GM12873 (cell line): ENCODE data around the gene SCFD2.
A peak's percentile ranks its signal among the peaks of the same experiment; 100 is the strongest.

Source experiments
- TF ChIP-seq, protein P1 (sequence below): IDR thresholded peaks from 2 replicates; pipeline ENCODE4 v1.5.1; 2012; ENCODE audit warnings: low read depth, mild to moderate bottlenecking, moderate library complexity, low read length, control low read depth; ENCODE audit not compliant: insufficient read depth; ENCODE audit errors: missing control alignments

The SCFD2 gene

DNA sequence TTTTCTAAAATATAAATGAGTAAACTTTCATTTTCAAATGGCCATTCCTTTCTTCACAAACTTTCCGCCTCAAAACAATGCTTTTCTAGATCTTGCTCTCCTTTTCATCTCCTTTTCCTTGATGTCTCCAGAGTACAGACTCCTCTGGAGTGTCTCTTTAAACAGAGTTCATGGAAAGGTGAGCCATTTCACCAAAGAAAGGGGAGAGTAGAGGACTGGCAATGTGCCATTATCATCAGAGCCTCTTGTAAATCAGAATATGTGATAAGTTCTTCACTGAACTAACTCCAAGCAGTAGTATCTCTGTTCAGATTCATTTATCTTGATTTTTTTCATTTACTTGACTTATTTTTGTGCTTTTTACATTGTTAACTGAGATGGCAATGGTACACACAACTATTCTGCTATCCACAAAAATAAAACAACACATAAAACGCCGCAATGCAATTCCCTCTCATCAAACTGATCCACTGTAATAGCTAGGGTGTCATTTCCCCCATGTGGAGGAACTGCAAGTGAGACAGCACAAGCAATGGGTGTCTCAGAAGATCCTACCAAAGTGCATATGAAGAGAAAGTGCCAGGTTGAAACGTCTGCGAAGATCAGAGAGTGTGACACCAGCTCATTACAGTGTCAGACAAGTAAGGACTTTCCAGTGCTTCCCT is 378.3 kb downstream of the SCFD2 start:
- TF ChIP-seq, protein P1, sequence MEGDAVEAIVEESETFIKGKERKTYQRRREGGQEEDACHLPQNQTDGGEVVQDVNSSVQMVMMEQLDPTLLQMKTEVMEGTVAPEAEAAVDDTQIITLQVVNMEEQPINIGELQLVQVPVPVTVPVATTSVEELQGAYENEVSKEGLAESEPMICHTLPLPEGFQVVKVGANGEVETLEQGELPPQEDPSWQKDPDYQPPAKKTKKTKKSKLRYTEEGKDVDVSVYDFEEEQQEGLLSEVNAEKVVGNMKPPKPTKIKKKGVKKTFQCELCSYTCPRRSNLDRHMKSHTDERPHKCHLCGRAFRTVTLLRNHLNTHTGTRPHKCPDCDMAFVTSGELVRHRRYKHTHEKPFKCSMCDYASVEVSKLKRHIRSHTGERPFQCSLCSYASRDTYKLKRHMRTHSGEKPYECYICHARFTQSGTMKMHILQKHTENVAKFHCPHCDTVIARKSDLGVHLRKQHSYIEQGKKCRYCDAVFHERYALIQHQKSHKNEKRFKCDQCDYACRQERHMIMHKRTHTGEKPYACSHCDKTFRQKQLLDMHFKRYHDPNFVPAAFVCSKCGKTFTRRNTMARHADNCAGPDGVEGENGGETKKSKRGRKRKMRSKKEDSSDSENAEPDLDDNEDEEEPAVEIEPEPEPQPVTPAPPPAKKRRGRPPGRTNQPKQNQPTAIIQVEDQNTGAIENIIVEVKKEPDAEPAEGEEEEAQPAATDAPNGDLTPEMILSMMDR = no peak

DNA sequence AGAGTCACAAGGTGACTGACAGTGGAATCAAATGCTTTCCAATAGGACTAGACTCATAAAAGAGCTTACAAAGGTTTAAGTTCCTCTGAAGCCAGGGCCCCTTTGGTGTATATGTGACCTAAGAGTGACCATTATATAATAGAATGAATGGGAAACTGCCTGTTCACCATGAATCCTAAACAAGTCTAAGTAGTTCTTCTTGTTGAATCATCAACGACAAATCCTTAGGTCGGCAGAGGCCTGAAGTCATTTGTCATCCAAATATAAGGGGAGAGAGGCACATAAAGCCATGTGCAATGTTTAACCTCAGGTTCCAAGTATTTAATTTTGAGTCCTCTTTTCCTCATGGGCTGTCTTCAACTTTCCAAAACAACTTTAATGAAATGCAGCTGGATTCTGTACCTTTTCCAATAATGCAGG is 381.4 kb downstream of the SCFD2 start:
- TF ChIP-seq, protein P1 = no peak

DNA sequence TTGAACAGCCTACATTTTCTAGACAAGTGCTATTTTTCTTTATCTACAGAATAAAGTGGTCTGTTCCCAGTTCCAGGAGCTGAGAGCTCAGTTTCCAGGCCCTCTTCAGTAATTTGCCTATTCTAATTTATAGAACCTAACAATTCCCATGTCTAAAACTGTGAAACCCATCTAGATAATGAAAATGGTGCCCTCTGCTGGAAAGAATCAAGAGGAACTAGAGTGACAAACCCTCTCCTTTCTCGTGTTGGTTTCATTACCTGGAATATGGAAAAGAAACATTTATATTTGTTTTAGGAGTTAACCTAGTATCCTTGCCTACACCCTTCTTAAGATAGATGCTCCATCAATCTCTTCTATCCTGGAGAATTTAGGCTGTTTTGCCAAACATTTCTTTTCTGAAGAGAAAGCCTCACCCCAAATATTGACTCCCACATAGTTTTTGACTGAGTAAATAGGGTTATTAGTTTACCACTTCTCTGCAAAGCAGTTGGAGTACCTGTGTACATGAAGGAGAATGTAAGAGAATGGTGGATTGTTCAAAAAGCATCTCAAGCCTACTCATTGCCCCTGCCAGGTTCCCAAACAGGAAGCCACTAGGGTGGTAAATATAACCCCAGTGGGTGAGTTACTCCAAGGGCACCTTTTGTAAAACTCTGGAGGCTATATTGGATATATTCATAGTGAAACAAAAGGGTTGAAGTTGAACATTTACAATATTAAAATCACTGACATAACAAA is 382.1 kb downstream of the SCFD2 start:
- TF ChIP-seq, protein P1 = peak; percentile 56

DNA sequence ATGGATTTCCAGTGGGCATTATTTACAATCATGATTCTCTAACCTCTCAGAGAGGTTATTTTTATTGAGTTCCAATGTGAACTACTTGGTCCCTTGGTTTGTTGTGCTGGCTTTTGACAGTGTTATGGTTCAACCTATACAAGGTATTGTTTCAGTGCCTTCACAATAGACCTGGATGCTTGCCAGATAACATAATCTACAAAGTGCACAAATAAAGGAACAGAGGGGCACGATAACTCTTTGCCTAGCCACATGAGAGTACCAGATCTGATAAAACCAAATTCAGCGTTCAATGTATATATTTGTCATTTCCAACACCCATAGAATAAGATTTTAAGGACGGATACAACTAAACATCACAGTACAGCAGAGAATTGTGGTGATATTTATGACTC is 382.9 kb downstream of the SCFD2 start:
- TF ChIP-seq, protein P1 = no peak

DNA sequence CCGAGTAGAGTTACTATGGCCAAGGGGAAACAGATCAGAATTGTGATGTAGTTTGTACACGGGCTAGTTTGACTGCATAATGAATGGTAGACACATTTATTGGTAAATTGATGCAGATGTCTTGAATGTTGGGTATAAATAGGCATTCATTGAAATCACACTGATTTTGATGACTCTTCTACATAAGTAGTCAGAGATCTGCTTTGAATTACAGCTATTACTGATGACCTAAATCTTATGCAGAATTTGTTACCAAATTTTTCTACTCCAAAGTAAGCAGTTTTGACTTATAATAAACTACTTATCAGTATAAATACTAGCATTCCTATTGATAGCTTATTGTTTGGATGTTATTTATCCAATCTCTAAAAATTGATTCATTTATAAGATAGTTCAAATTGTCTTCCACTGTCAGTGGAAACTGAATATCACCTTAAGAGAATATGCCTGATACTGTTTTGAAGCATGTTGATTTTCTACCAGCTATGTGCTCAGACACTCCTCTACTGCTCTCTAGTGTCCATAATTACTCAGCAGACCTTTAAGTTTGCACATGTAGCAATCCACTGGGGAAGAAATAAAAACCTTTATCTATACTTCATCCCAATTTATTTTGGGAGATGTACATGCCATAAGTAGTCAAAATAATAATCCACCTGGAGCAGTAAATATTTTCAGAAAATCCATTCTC is 383.5 kb downstream of the SCFD2 start:
- TF ChIP-seq, protein P1 = peak; percentile 54

DNA sequence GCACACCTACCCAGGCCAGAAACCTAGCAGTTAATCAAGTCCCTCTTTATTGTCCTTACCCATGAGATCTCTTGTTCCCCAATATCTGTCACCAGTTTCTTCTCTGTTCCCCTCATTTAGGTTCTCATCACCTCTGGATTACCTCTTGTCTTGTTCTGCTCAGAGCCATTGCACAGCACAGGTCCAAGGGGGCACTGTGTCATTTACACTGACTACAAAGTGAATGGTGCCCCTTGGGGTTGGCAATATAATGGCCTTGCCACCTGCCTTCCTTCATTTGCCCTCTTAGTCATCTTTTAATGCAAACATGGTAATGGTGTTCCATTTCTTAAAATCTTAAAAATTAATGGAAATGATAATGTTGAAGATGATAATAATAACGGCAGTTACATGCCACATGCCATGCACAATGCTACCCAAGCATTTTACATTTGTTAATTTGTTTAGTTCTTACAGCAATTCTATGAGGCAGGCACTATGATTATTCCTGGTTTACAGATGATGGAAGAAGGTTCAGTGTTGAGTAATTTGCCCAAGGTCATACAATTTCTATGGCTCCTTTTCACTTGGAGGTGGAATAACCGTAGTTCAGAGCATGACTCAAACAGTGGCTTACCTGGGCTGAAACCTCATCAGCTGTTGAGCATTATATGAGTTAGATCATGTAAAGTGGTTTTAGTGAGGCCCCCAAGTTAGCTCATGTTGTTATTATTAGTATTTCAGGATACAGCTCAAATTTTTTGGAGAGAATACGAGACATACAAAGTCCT is 385.9 kb downstream of the SCFD2 start:
- TF ChIP-seq, protein P1 = no peak

DNA sequence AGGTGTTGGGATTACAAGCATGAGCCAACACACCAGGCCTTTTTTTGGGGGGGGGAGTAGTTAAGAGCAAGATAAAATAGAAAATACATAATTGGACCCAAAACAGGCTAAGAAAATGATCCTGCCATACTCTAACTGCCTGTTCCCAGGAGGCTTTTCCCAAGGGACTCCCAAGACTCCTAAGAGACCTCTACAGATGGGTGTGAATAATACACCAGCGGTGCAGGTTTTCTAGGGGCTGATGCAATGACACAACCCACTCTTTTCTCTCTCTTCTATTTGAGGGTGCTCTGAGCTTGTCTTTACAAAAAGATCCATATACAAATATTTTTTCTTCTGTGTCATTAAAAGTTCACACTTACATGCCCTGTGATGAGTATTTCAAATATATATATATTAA is 386.8 kb downstream of the SCFD2 start:
- TF ChIP-seq, protein P1 = no peak
